ENCODE data around the gene CEP78. TPM values are rescaled to one million over a fixed set of nuclear protein-coding genes. Genes with fewer than 3 reads are reported as not detected.

Gene CEP78
- total RNA-seq, 1 donor from 2014 or later = 9.3 TPM

DNA sequence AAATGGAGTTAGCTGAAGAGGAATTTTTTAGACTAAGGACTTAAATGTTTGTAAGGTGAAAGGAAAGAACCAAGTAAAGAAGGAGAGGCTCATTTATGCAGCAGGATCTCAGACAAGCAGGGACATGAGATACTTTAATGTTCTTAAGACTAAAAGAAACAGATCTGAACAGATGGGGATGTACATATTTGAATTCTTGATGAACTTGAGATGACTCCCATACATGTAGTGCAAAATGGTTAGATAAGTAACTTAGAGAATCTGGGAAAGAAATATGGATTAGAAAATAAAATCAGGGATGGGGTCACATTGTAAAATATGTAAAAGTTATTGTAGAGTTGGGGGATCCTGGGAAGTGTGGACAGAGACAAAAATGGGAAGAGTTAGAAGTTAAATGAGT, 33.9 kb downstream of the CEP78 start:
- TF ChIP-seq POLR2A (IDR thresholded peaks at IDR 0.05) = no peak
- TF ChIP-seq, protein P1, sequence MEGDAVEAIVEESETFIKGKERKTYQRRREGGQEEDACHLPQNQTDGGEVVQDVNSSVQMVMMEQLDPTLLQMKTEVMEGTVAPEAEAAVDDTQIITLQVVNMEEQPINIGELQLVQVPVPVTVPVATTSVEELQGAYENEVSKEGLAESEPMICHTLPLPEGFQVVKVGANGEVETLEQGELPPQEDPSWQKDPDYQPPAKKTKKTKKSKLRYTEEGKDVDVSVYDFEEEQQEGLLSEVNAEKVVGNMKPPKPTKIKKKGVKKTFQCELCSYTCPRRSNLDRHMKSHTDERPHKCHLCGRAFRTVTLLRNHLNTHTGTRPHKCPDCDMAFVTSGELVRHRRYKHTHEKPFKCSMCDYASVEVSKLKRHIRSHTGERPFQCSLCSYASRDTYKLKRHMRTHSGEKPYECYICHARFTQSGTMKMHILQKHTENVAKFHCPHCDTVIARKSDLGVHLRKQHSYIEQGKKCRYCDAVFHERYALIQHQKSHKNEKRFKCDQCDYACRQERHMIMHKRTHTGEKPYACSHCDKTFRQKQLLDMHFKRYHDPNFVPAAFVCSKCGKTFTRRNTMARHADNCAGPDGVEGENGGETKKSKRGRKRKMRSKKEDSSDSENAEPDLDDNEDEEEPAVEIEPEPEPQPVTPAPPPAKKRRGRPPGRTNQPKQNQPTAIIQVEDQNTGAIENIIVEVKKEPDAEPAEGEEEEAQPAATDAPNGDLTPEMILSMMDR (IDR thresholded peaks at IDR 0.05) = no peak
- TF ChIP-seq POLR2AphosphoS5 (IDR thresholded peaks at IDR 0.05; ENCODE audit: insufficient read depth in 1 of 2, low read depth in 1 of 2) = no peak
- H3K4me1 ChIP-seq = no peaks in the 10 kb centered on the region
- no peak overlapping the region for H3K4me3 ChIP-seq
- H3K36me3 ChIP-seq = peaks cover 0 to 15% of the 10 kb centered on the region in 2 donors
- no peaks in the 10 kb centered on the region for H3K27me3 ChIP-seq
- intact Hi-C loops (cut with DNase I) = no loop called here
- no peak overlapping the region for H3K27ac ChIP-seq
- no peak for DNase-seq (ENCODE audit: extremely low spot score in 2 of 2)
- no peaks in the 10 kb centered on the region for H3K9me3 ChIP-seq

DNA sequence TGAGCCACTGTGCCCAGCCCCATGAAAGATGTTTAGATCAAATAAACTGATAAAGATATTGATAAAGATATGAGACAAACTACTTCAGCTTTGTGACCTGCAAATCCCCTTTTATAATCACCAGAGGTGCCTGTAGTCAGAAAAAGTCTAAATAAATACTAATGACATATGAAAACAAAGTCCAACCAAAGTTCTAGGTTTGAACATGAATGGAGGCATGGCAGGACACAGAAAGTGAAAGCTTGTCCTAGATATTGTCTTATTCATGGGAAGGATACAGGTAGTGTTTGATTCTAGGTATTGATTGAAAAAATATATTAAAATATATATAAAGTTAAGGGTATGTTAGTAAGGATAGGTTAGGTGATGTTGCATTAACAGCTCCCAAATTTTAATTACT, 36.4 kb downstream of the CEP78 start:
- H3K9me3 ChIP-seq = no peaks in the 10 kb centered on the region
- no peaks in the 10 kb centered on the region for H3K36me3 ChIP-seq
- no peak overlapping the region for H3K4me3 ChIP-seq
- no peaks in the 10 kb centered on the region for H3K27me3 ChIP-seq
- no peak overlapping the region for H3K27ac ChIP-seq
- no peaks in the 10 kb centered on the region for H3K4me1 ChIP-seq
- no peak for TF ChIP-seq POLR2A (IDR thresholded peaks at IDR 0.05)
- no peak for TF ChIP-seq POLR2AphosphoS5 (IDR thresholded peaks at IDR 0.05; ENCODE audit: insufficient read depth in 1 of 2, low read depth in 1 of 2)
- TF ChIP-seq, protein P1 (IDR thresholded peaks at IDR 0.05) = no peak
- intact Hi-C loops (cut with DNase I) = no loop called here
- DNase-seq (ENCODE audit: extremely low spot score in 2 of 2) = no peak

DNA sequence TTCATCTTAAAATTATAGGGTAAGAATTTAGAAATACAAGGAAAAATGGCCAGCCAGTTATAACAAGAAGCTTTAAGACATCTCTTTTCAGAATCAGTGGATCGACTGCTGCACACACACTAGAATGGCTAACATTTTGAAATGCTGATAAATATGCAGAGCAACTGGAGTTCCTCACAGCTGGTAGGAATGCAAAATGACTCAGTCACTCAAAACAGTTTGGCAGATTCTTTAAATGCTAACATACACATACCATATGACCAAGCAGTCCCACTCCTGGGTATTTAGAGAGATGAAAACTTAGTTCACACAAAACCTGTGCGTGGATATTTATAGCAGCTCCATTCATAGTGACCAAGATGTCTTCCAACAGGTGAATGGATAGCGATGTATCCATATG, 37.9 kb downstream of the CEP78 start:
- H3K4me1 ChIP-seq = no peaks in the 10 kb centered on the region

DNA sequence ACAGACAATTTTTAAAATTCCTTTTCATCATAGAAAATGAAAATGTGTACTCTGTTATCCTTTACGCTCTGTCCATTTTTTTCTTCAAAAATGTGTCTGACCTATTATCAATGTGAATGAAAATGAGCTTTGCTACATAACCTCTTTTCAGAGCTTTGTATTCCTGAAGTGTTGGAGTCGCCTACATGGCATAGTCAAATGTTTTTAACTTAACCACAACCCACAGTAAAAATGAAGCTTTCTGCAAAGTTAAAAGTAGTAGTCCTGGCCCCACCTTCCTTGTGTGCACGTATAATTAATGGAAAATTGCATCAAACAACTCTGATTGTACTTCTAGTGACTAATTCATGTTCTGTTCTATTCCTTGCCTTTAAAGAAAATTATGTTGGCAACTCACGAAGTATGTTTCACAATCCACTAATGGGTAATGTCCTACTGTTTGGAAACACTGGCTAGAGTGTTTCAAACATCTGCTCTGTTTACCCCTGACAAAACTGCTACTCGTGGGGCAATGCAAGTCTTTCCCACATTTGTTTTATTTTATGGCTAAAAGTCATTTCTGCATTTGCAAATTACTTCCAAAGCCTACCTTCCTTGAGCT, 42.4 kb downstream of the CEP78 start:
- no peaks in the 10 kb centered on the region for H3K36me3 ChIP-seq
- peaks cover 13% of the 10 kb centered on the region for H3K4me1 ChIP-seq
- H3K27ac ChIP-seq = no peak overlapping the region
- intact Hi-C loops (cut with DNase I) = no loop called here
- DNase-seq (ENCODE audit: extremely low spot score in 2 of 2) = no peak
- H3K27me3 ChIP-seq = no peaks in the 10 kb centered on the region
- TF ChIP-seq POLR2A (IDR thresholded peaks at IDR 0.05) = no peak
- TF ChIP-seq POLR2AphosphoS5 (IDR thresholded peaks at IDR 0.05; ENCODE audit: insufficient read depth in 1 of 2, low read depth in 1 of 2) = peak; percentile 34 to 87
- no peak overlapping the region for H3K4me3 ChIP-seq
- H3K9me3 ChIP-seq = no peaks in the 10 kb centered on the region

More for the DNA sequence above, 37.9 kb downstream of the CEP78 start:
- no peak overlapping the region for H3K4me3 ChIP-seq
- no peak for TF ChIP-seq POLR2AphosphoS5 (IDR thresholded peaks at IDR 0.05; ENCODE audit: insufficient read depth in 1 of 2, low read depth in 1 of 2)
- TF ChIP-seq, protein P1 (IDR thresholded peaks at IDR 0.05) = no peak
- TF ChIP-seq POLR2A (IDR thresholded peaks at IDR 0.05) = no peak
- H3K27ac ChIP-seq = no peak overlapping the region
- H3K27me3 ChIP-seq = no peaks in the 10 kb centered on the region
- no peaks in the 10 kb centered on the region for H3K9me3 ChIP-seq
- no peaks in the 10 kb centered on the region for H3K36me3 ChIP-seq
- intact Hi-C loops (cut with DNase I) = no loop called here
- DNase-seq (ENCODE audit: extremely low spot score in 2 of 2) = no peak

DNA sequence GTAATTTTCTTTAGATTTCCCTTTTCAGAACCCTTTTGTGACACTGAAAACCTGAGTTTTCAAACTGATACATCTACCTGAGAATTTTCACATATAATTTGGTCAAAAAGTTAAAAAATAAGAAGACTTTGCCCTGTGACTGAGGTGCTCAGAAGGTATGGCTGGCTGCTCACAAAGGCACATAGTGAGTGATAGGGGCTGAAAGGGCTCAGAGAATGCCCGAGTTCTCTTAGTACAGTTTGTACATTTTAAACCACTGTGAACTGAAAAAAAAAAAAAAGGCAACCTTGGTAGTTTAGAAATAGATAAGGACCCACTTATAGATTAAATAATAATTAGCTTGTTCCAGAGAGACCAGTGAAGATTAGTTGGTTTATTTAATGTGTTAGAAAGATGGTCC, 42.9 kb downstream of the CEP78 start:
- TF ChIP-seq POLR2A (IDR thresholded peaks at IDR 0.05) = no peak
- TF ChIP-seq, protein P1 (IDR thresholded peaks at IDR 0.05) = no peak
- Histone ChIP-seq H3K36me3 (no peaks in the 10 kb centered on the region), H3K27ac (no peak overlapping the region), H3K9me3 (no peaks in the 10 kb centered on the region), H3K4me1 (peaks cover 13% of the 10 kb centered on the region), H3K4me3 (no peak overlapping the region), H3K27me3 (no peaks in the 10 kb centered on the region)
- intact Hi-C loops (cut with DNase I) = no loop called here
- no peak for DNase-seq (ENCODE audit: extremely low spot score in 2 of 2)
